HepG2 (cell line): ENCODE measurements around the gene GFPT2. TPM values are rescaled to one million over a fixed set of nuclear protein-coding genes. Genes with fewer than 3 reads are reported as not detected.

ENCODE experiments used
- ATAC-seq: fragments of 200-7000 bp; cut with Tn5 transposase; 3 replicates; pipeline ENCODE4 v1.9.1; 2020; ENCODE audit warnings: mild to moderate bottlenecking, moderate library complexity
- BruUV-seq: library from RNA; stranded (reverse); fragments of 400-500 nt; replicated peaks from 2 replicates; lab custom pipeline; 2021; lab: Mats Ljungman, UMichigan
- CTCF ChIA-PET: fragments of 300-600 bp; formaldehyde crosslinking; extraction: SDS; loops from one replicate; lab custom pipeline; 2021; ENCODE audit warnings: low total read pairs, inconsistent platforms, low intra/inter-chr PET ratio; lab: Yijun Ruan, JAX
- POLR2A ChIA-PET: fragments of 350-600 bp; sonication (Branson Sonifier 250); formaldehyde crosslinking; loops from one replicate; lab custom pipeline; 2020; ENCODE audit warnings: antibody characterized with exemption, inconsistent platforms; lab: Yijun Ruan, JAX
- DNase-seq: peaks from one replicate; pipeline ENCODE4 v3.0.0-alpha.2; 2015; ENCODE audit warnings: low spot score
- FAIRE-seq: peaks from 3 replicates; lab custom pipeline; 2011; peaks lifted over from hg19 to GRCh38; lab: Jason Lieb, UNC
- H2AFZ ChIP-seq: one replicate; pipeline ENCODE4 v1.6.1; 2011; ENCODE audit warnings: low read length, inconsistent platforms
- H3K27ac ChIP-seq: fragments of 300-600 bp; 3 replicates; pipeline ENCODE4 v1.8.0; 2011; ENCODE audit warnings: mixed run types, mild to moderate bottlenecking, mixed read lengths, low read length, inconsistent platforms; ENCODE audit not compliant: insufficient read depth; ENCODE audit errors: extremely low read length
- H3K27me3 ChIP-seq, 2 experiments: fragments of 200-600 bp in 1 of 2; 2 replicates in 1 of 2; 3 replicates in 1 of 2; pipeline versions ENCODE4 v1.6.0 to v1.8.0; 2011; ENCODE audit warnings: low read length in 2 of 2, mild to moderate bottlenecking in 2 of 2, moderate library complexity in 2 of 2, inconsistent platforms in 1 of 2; ENCODE audit not compliant: insufficient read depth in 2 of 2, control insufficient read depth in 1 of 2
- H3K36me3 ChIP-seq, 2 experiments: fragments of 200-600 bp in 1 of 2; replicated peaks in 1 of 2; 2 replicates in 1 of 2; 3 replicates in 1 of 2; pipeline versions ENCODE4 v1.5.1 to v1.8.0; 2011; ENCODE audit warnings: low read length in 2 of 2, inconsistent platforms in 1 of 2; ENCODE audit not compliant: insufficient read depth in 2 of 2, control insufficient read depth in 1 of 2
- H3K4me1 ChIP-seq: 2 replicates; pipeline ENCODE4 v1.5.1; 2012; ENCODE audit warnings: low read length, inconsistent platforms; ENCODE audit not compliant: insufficient read depth
- H3K4me2 ChIP-seq: 2 replicates; pipeline ENCODE4 v1.6.0; 2011; ENCODE audit warnings: low read depth, low read length, inconsistent platforms
- H3K4me3 ChIP-seq, 3 experiments: fragments of 200-600 bp in 1 of 3; sonication (generic), shearing (Covaris generic) in 1 of 3; replicated peaks in 1 of 3; 2 replicates each; pipeline ENCODE4 v1.5.1; 2011 to 2016; ENCODE audit warnings: low read length in 3 of 3, inconsistent platforms in 2 of 3, low read depth in 2 of 3, mild to moderate bottlenecking in 2 of 3, control low read depth in 1 of 3, mixed read lengths in 1 of 3; ENCODE audit not compliant: insufficient read depth in 1 of 3
- H3K79me2 ChIP-seq: one replicate; pipeline ENCODE4 v1.6.1; 2011; ENCODE audit warnings: low read length, inconsistent platforms; ENCODE audit not compliant: insufficient read depth
- H3K9ac ChIP-seq: 2 replicates; pipeline ENCODE4 v1.6.0; 2011; ENCODE audit warnings: mild to moderate bottlenecking, low read depth, low read length, inconsistent platforms; ENCODE audit not compliant: insufficient read depth
- H3K9me3 ChIP-seq: 2 replicates; pipeline ENCODE4 v1.5.1; 2012; ENCODE audit warnings: mild to moderate bottlenecking, low read length
- H4K20me1 ChIP-seq: 2 replicates; pipeline ENCODE4 v1.6.0; 2011; ENCODE audit warnings: inconsistent platforms, mild to moderate bottlenecking, low read length, moderate library complexity; ENCODE audit not compliant: insufficient read depth
- MAFK ChIP-seq, 2 experiments: IDR thresholded peaks in 1 of 2; conservative IDR thresholded peaks in 1 of 2; 2 replicates each; pipeline ENCODE4 v1.6.1; 2011; ENCODE audit warnings: improper control_type of control experiment in 2 of 2, low read length in 2 of 2
- PLRG1 ChIP-seq: fragments of 450-650 bp; conservative IDR thresholded peaks from 2 replicates; pipeline ENCODE4 v1.6.1; 2016
- TBX3 ChIP-seq: fragments of 450-650 bp; IDR thresholded peaks from 2 replicates; pipeline ENCODE4 v1.6.1; 2017; ENCODE audit warnings: antibody characterized with exemption, mild to moderate bottlenecking, inconsistent platforms, borderline replicate concordance
- ZBTB2 ChIP-seq: sonication (generic); formaldehyde crosslinking; IDR thresholded peaks from 2 replicates; pipeline ENCODE4 v1.8.0; 2022; ENCODE audit warnings: low read depth, missing genetic modification reagents
- ZMYM2 ChIP-seq: sonication (generic); formaldehyde crosslinking; IDR thresholded peaks from 2 replicates; pipeline ENCODE4 v1.8.0; 2022; ENCODE audit warnings: mild to moderate bottlenecking, missing genetic modification reagents
- ZNF263 ChIP-seq: sonication (generic); formaldehyde crosslinking; IDR thresholded peaks from 2 replicates; pipeline ENCODE4 v1.4.0; 2020; ENCODE audit warnings: missing genetic modification reagents
- ZNF331 ChIP-seq: sonication (generic); formaldehyde crosslinking; IDR thresholded peaks from 2 replicates; pipeline ENCODE4 v1.4.0; 2020; ENCODE audit warnings: missing genetic modification reagents
- WGBS: methylation state at CpG from one replicate; pipeline ENCODE4 v1.1.6; 2017; ENCODE audit warnings: low lambda C conversion rate; 5-methylcytosine and 5-hydroxymethylcytosine counted together
- in situ Hi-C: cut with HindIII; loops from 2 replicates; pipeline ENCODE4 v1.10.0; 2017; ENCODE audit warnings: low pct_unique_long_range_greater_than_20kb; ENCODE audit not compliant: extremely low pct_ligation_motif_present
- intact Hi-C: fragments of 100-400 bp; cut with micrococcal nuclease; formaldehyde crosslinking; loops from one replicate; pipeline ENCODE4 v1.10.0; 2022; ENCODE audit not compliant: unreplicated experiment
- polyA plus RNA-seq, 8 experiments: library from polyadenylated mRNA; depleted of rRNA in 3 of 8; stranded (reverse) in 7 of 8; unstranded in 1 of 8; fragments of >200 nt; fragmentation: Illumina TruSeq in 4 of 8; extraction: Trizol in 4 of 8; gene quantifications; 2 replicates each; pipeline versions ENCODE4 v1.2.1 to v1.2.3, GENCODE V29; 2011 to 2016; ENCODE audit warnings: low read depth in 4 of 8, missing spikeins in 1 of 8, mixed read lengths in 1 of 8; ENCODE audit not compliant: insufficient read depth in 1 of 8
- total RNA-seq, 5 experiments: library from RNA; depleted of rRNA; stranded (reverse); fragments of >200 nt; fragmentation: Illumina TruSeq; extraction: Trizol; gene quantifications; 2 replicates each; pipeline ENCODE4 v1.2.3, GENCODE V29; 2016; ENCODE audit warnings: low read depth in 1 of 5

Gene GFPT2
- total and polyA plus RNA-seq, 2 of the 13 experiments (the other 11 are each of a cell fraction or from before 2014, with no cell fraction given) = 0.18 TPM

GRCh38 chr5:180350711-180351465 is 2.2 kb downstream of the GFPT2 start:
- peak in 1 of 2 experiments; percentile 38; a peak in 1 of 4 replicates for TF ChIP-seq MAFK (conservative IDR thresholded peaks at IDR 0.05 in 1 of 2, IDR thresholded peaks at IDR 0.05 in 1 of 2; ENCODE audit: low read length in 2 of 2)
- no peak for TF ChIP-seq ZNF331 (CRISPR knock-in tag)
- H3K79me2 ChIP-seq = no peaks in the 10 kb centered on the region
- H3K4me3 ChIP-seq = no peak overlapping the region
- H3K27me3 ChIP-seq = peaks cover 25 to 84% of the 10 kb centered on the region in 2 experiments
- ATAC-seq (no peak), FAIRE-seq (no peak), DNase-seq (no peak)
- no peak overlapping the region for H2AFZ ChIP-seq
- no peak overlapping the region for H3K27ac ChIP-seq
- intact Hi-C loops = no loop called here
- 46% methylated on average over 8 of the region's 11 CpGs for WGBS
- H3K9ac ChIP-seq = no peak overlapping the region
- no peaks in the 10 kb centered on the region for H4K20me1 ChIP-seq
- H3K4me1 ChIP-seq = no peaks in the 10 kb centered on the region
- no peaks in the 10 kb centered on the region for H3K36me3 ChIP-seq
- BruUV-seq = no TSS peak
- no peak overlapping the region for H3K4me2 ChIP-seq
- POLR2A ChIA-PET = no interaction called here
- no peaks in the 10 kb centered on the region for H3K9me3 ChIP-seq
- CTCF ChIA-PET = no interaction called here
- in situ Hi-C loops = no loop called here

DNA sequence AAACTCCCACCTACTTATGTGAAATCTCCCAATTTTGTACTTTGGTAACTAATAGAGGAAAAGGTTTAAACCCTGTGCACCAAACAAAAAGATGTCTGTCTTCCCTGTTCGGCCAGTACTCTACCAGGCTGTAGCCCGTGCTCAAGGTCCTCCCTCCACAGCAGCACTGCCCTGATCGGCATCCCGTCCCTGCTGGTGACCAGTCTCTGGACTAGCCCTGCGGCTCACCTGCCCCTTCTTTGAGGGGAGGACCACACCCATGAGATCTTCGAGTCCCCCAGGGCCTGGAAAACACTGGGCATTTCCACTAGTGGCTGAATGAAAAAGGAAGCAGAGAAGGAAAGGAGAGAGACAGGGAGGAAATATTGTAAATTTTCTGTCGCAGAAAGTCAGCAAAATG is 2.8 kb downstream of the GFPT2 start:
- in situ Hi-C loops (no loop called here), intact Hi-C loops (no loop called here)
- H3K9ac ChIP-seq = no peak overlapping the region
- H3K4me1 ChIP-seq = no peaks in the 10 kb centered on the region
- CTCF ChIA-PET = no interaction called here
- no peak overlapping the region for H3K27ac ChIP-seq
- no TSS peak for BruUV-seq
- no peak for FAIRE-seq
- no peak overlapping the region for H3K4me3 ChIP-seq
- POLR2A ChIA-PET = no interaction called here
- DNase-seq = no peak
- H2AFZ ChIP-seq = no peak overlapping the region
- no peaks in the 10 kb centered on the region for H3K79me2 ChIP-seq
- TF ChIP-seq ZMYM2 (CRISPR knock-in tag) = no peak
- TF ChIP-seq ZNF263 (CRISPR knock-in tag) = no peak
- TF ChIP-seq PLRG1 = no peak
- no peak for TF ChIP-seq TBX3
- TF ChIP-seq ZBTB2 = no peak
- 15% methylated on average over 7 of the region's 7 CpGs for WGBS
- peaks cover 24 to 86% of the 10 kb centered on the region in 2 experiments for H3K27me3 ChIP-seq
- H3K9me3 ChIP-seq = no peaks in the 10 kb centered on the region
- no peak for ATAC-seq
- H3K36me3 ChIP-seq = no peaks in the 10 kb centered on the region
- no peaks in the 10 kb centered on the region for H4K20me1 ChIP-seq
- no peak overlapping the region for H3K4me2 ChIP-seq
